Measurements from ENCODE around the gene FNDC3B. TPM values are rescaled to one million over a fixed set of nuclear protein-coding genes. Genes with fewer than 3 reads are reported as not detected.

Gene FNDC3B
- total RNA-seq, 1 donor from 2014 or later: 29.5 TPM

DNA sequence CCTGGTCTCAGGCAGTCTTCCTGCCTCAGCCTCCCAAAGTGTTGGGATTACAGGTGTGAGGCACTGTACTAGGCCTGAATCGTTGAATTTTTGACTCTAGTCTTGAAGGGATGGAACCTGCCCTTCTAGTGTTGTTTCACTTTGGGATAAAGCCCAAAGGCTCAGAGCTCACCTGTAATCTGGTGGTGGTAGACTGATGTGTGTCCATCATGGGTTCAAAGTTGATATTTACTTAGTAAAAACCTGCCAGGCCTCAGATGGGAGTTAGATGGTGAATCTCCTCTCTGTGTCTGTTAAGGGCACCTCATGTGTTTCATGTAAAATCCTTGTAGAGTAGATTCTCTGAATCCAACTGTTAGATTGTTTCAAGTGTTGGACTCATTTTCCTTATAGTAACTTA, 41.1 kb downstream of the FNDC3B start:
- no peaks in the 10 kb centered on the region for H3K27me3 Mint-ChIP-seq (ENCODE audit: insufficient read depth, low read depth)
- H3K27ac Mint-ChIP-seq: no peak overlapping the region
- H3K9ac ChIP-seq: no peak overlapping the region
- H3K4me1 Mint-ChIP-seq: peaks cover 35% of the 10 kb centered on the region
- no peak overlapping the region for H3K4me3 ChIP-seq
- H3K4me2 ChIP-seq: no peak overlapping the region
- no peak overlapping the region for H3K4me3 Mint-ChIP-seq
- H3K36me3 ChIP-seq: no peaks in the 10 kb centered on the region
- H3K27me3 ChIP-seq: no peaks in the 10 kb centered on the region
- H3K9me3 ChIP-seq (ENCODE audit: low read depth): no peaks in the 10 kb centered on the region
- H3K36me3 Mint-ChIP-seq: peaks cover 50% of the 10 kb centered on the region
- H3K27ac ChIP-seq: no peak overlapping the region
- DNase-seq (ENCODE audit: low spot score): no peak
- TF ChIP-seq EZH2 (IDR thresholded peaks at IDR 0.05) (no peak), EZH2phosphoT487 (IDR thresholded peaks at IDR 0.05) (no peak)
- TF ChIP-seq, protein P1, sequence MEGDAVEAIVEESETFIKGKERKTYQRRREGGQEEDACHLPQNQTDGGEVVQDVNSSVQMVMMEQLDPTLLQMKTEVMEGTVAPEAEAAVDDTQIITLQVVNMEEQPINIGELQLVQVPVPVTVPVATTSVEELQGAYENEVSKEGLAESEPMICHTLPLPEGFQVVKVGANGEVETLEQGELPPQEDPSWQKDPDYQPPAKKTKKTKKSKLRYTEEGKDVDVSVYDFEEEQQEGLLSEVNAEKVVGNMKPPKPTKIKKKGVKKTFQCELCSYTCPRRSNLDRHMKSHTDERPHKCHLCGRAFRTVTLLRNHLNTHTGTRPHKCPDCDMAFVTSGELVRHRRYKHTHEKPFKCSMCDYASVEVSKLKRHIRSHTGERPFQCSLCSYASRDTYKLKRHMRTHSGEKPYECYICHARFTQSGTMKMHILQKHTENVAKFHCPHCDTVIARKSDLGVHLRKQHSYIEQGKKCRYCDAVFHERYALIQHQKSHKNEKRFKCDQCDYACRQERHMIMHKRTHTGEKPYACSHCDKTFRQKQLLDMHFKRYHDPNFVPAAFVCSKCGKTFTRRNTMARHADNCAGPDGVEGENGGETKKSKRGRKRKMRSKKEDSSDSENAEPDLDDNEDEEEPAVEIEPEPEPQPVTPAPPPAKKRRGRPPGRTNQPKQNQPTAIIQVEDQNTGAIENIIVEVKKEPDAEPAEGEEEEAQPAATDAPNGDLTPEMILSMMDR (IDR thresholded peaks at IDR 0.05): no peak
- H3K79me2 ChIP-seq (ENCODE audit: low read depth): peaks cover 86% of the 10 kb centered on the region
- peaks cover 9% of the 10 kb centered on the region for H3K4me1 ChIP-seq
- no peak overlapping the region for H2AFZ ChIP-seq (replicated peaks)
- H4K20me1 ChIP-seq (ENCODE audit: low read depth): peaks cover 5% of the 10 kb centered on the region
- no peaks in the 10 kb centered on the region for H3F3A ChIP-seq (ENCODE audit: low read depth)
- peaks cover 17% of the 10 kb centered on the region for H3K9me3 Mint-ChIP-seq

DNA sequence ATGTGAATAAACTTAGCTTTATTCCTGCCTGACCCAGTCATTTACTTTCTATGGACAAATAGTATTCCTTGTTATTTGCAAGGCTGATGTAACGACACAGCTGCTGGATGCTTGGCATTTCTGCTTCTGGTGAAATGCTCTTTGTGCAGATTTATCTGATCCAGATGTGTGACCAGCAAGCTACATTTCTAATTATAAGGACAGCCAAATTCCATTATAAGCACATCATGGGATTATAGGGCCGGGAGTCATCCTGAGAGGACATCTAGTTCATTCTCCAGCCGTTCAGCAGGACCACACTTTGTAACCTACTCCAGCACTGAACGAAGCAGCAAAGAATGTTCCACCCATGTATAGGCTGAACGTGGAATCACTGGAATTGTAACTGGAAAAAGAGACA, 42.9 kb downstream of the FNDC3B start:
- no peaks in the 10 kb centered on the region for H3K27me3 ChIP-seq

DNA sequence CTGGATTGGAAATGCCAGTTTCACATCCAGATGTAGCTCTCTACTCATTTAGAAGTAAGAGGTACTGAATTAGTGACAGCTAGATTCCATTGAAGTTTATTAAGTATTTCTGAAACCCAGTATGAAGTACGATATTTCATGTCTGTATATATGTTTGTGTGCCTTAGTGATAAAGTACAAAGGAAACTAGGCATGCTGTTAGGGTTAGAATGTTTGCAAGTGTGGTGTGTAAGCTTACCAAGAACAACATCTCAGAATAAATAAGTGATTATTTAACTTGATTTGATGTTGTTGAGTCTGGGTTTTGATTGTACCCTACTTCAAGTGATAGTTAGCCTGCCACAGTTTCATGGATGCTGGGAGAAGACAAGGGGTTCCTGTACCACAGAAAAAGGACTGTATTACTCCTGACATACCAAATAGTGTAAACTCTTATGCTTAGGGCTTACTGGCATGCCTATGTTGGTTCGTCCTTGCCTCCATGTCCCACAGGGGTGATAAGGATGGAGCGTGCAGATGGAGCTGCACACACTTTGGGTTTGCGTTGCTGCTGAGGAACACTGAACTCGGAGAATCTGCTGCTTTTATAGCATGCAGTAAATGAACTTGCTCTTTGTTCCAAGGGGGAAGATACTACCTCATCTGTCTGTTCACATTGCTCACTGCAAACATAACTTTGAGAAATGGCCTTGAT, 43.6 kb downstream of the FNDC3B start:
- Histone ChIP-seq H3K4me1 (no peaks in the 10 kb centered on the region), H3K9ac (no peak overlapping the region), H4K20me1 (ENCODE audit: low read depth) (no peaks in the 10 kb centered on the region), H3F3A (ENCODE audit: low read depth) (no peaks in the 10 kb centered on the region), H3K36me3 (no peaks in the 10 kb centered on the region), H3K27me3 (no peaks in the 10 kb centered on the region), H3K4me2 (no peak overlapping the region), H3K4me3 (no peak overlapping the region), H3K27ac (no peak overlapping the region), H3K9me3 (ENCODE audit: low read depth) (no peaks in the 10 kb centered on the region), H2AFZ (replicated peaks) (no peak overlapping the region), H3K79me2 (ENCODE audit: low read depth) (peaks cover 86% of the 10 kb centered on the region)
- H3K27ac Mint-ChIP-seq: peak overlapping the region; percentile 57
- no peak overlapping the region for H3K4me3 Mint-ChIP-seq
- peaks cover 26% of the 10 kb centered on the region for H3K9me3 Mint-ChIP-seq
- DNase-seq (ENCODE audit: low spot score): no peak
- peaks cover 17% of the 10 kb centered on the region for H3K4me1 Mint-ChIP-seq
- H3K36me3 Mint-ChIP-seq: peaks cover 59% of the 10 kb centered on the region
- TF ChIP-seq, protein P1 (IDR thresholded peaks at IDR 0.05): no peak
- TF ChIP-seq EZH2phosphoT487 (IDR thresholded peaks at IDR 0.05) (no peak), EZH2 (IDR thresholded peaks at IDR 0.05) (no peak)
- H3K27me3 Mint-ChIP-seq (ENCODE audit: insufficient read depth, low read depth): no peaks in the 10 kb centered on the region

More for the DNA sequence above, 42.9 kb downstream of the FNDC3B start:
- DNase-seq (ENCODE audit: low spot score): no peak
- Histone ChIP-seq H3K9me3 (ENCODE audit: low read depth) (no peaks in the 10 kb centered on the region), H4K20me1 (ENCODE audit: low read depth) (no peaks in the 10 kb centered on the region), H3K79me2 (ENCODE audit: low read depth) (peaks cover 86% of the 10 kb centered on the region), H2AFZ (replicated peaks) (no peak overlapping the region), H3K27ac (no peak overlapping the region), H3K9ac (no peak overlapping the region), H3K4me1 (no peaks in the 10 kb centered on the region), H3K36me3 (no peaks in the 10 kb centered on the region), H3K4me3 (no peak overlapping the region), H3K4me2 (no peak overlapping the region), H3F3A (ENCODE audit: low read depth) (no peaks in the 10 kb centered on the region)
- H3K27me3 Mint-ChIP-seq (ENCODE audit: insufficient read depth, low read depth): no peaks in the 10 kb centered on the region
- H3K4me3 Mint-ChIP-seq: no peak overlapping the region
- H3K36me3 Mint-ChIP-seq: peaks cover 58% of the 10 kb centered on the region
- H3K9me3 Mint-ChIP-seq: peaks cover 25% of the 10 kb centered on the region
- no peak overlapping the region for H3K27ac Mint-ChIP-seq
- TF ChIP-seq EZH2phosphoT487 (IDR thresholded peaks at IDR 0.05) (no peak), EZH2 (IDR thresholded peaks at IDR 0.05) (no peak)
- TF ChIP-seq, protein P1 (IDR thresholded peaks at IDR 0.05): no peak
- peaks cover 17% of the 10 kb centered on the region for H3K4me1 Mint-ChIP-seq

Data from neural progenitor cell (in vitro differentiated cells).